Trophoblast cell (in vitro differentiated cells and primary cell): ENCODE measurements around the gene REG1B.

Experiments
- DNase-seq, 2 donors: peaks; one replicate each; pipeline ENCODE4 v3.0.0-alpha.2; 2016
- H2AFZ ChIP-seq: 2 replicates; pipeline ENCODE4 v1.6.1; 2013; ENCODE audit warnings: low read length, moderate library complexity, mild to moderate bottlenecking; ENCODE audit not compliant: insufficient read depth, poor library complexity
- H2AK5ac ChIP-seq: 2 replicates; pipeline ENCODE4 v1.6.1; 2013; ENCODE audit warnings: mild to moderate bottlenecking, low read length
- H2BK120ac ChIP-seq: 2 replicates; pipeline ENCODE4 v1.6.1; 2013; ENCODE audit warnings: low read length, mild to moderate bottlenecking, moderate library complexity; ENCODE audit not compliant: insufficient read depth, poor library complexity
- H2BK12ac ChIP-seq: 2 replicates; pipeline ENCODE4 v1.6.1; 2013; ENCODE audit warnings: mild to moderate bottlenecking, low read length, moderate library complexity
- H2BK5ac ChIP-seq: 2 replicates; pipeline ENCODE4 v1.6.1; 2013; ENCODE audit warnings: low read length, low read depth, moderate library complexity, mild to moderate bottlenecking; ENCODE audit not compliant: poor library complexity
- H3K14ac ChIP-seq: 2 replicates; pipeline ENCODE4 v1.6.1; 2013; ENCODE audit warnings: mild to moderate bottlenecking, low read length
- H3K18ac ChIP-seq: 2 replicates; pipeline ENCODE4 v1.6.1; 2013; ENCODE audit warnings: mild to moderate bottlenecking, low read length
- H3K23ac ChIP-seq: 2 replicates; pipeline ENCODE4 v1.6.1; 2013; ENCODE audit warnings: low read length
- H3K27ac ChIP-seq: 2 replicates; pipeline ENCODE4 v1.5.1; 2013; ENCODE audit warnings: low read depth, mild to moderate bottlenecking, inconsistent platforms, low read length, moderate library complexity
- H3K27me3 ChIP-seq: 2 replicates; pipeline ENCODE4 v1.6.1; 2013; ENCODE audit warnings: inconsistent platforms, mild to moderate bottlenecking, low read length, moderate library complexity; ENCODE audit not compliant: insufficient read depth
- H3K36me3 ChIP-seq, 2 experiments: 1 replicate in 1 of 2; 2 replicates in 1 of 2; pipeline ENCODE4 v1.6.1; 2013; ENCODE audit warnings: low read length in 2 of 2, mild to moderate bottlenecking in 2 of 2, moderate library complexity in 1 of 2; ENCODE audit not compliant: insufficient read depth in 2 of 2, control insufficient read depth in 1 of 2
- H3K4ac ChIP-seq: 2 replicates; pipeline ENCODE4 v1.6.1; 2013; ENCODE audit warnings: low read depth, mild to moderate bottlenecking, low read length, moderate library complexity
- H3K4me1 ChIP-seq, 2 experiments: 1 replicate in 1 of 2; 2 replicates in 1 of 2; pipeline ENCODE4 v1.6.1; 2013; ENCODE audit warnings: low read length in 2 of 2, mild to moderate bottlenecking in 2 of 2, moderate library complexity in 1 of 2; ENCODE audit not compliant: insufficient read depth in 2 of 2, control insufficient read depth in 1 of 2
- H3K4me2 ChIP-seq: 2 replicates; pipeline ENCODE4 v1.6.1; 2013; ENCODE audit warnings: inconsistent platforms, mild to moderate bottlenecking, low read length, moderate library complexity
- H3K4me3 ChIP-seq: 2 replicates; pipeline ENCODE4 v1.5.1; 2013; ENCODE audit warnings: mild to moderate bottlenecking, low read depth, low read length, inconsistent platforms
- H3K79me1 ChIP-seq: one replicate; pipeline ENCODE4 v1.6.1; 2013; ENCODE audit warnings: low read length
- H3K79me2 ChIP-seq: 2 replicates; pipeline ENCODE4 v1.6.1; 2013; ENCODE audit warnings: low read length, mild to moderate bottlenecking; ENCODE audit not compliant: control insufficient read depth, insufficient read depth, poor library complexity
- H3K9ac ChIP-seq: 2 replicates; pipeline ENCODE4 v1.6.1; 2013; ENCODE audit warnings: mild to moderate bottlenecking, low read length
- H3K9me3 ChIP-seq: 2 replicates; pipeline ENCODE4 v1.6.1; 2013; ENCODE audit warnings: low read depth, mild to moderate bottlenecking, control low read depth, inconsistent platforms, low read length; ENCODE audit not compliant: insufficient read depth
- H4K12ac ChIP-seq: 2 replicates; pipeline ENCODE4 v1.6.1; 2013; ENCODE audit warnings: low read depth, mild to moderate bottlenecking, low read length, moderate library complexity
- H4K8ac ChIP-seq: 2 replicates; pipeline ENCODE4 v1.6.1; 2013; ENCODE audit warnings: low read depth, mild to moderate bottlenecking, low read length, moderate library complexity
- H4K91ac ChIP-seq: one replicate; pipeline ENCODE4 v1.6.1; 2013; ENCODE audit warnings: low read depth, mild to moderate bottlenecking, low read length, moderate library complexity
- WGBS: extraction: QIAGEN DNeasy Blood & Tissue Kit; methylation state at CpG from one replicate; pipeline ENCODE4 v1.1.7; 2013; ENCODE audit warnings: missing lambda C conversion rate; ENCODE audit not compliant: insufficient read length, insufficient coverage; ENCODE audit errors: extremely low coverage; 5-methylcytosine and 5-hydroxymethylcytosine counted together

The REG1B gene

DNA sequence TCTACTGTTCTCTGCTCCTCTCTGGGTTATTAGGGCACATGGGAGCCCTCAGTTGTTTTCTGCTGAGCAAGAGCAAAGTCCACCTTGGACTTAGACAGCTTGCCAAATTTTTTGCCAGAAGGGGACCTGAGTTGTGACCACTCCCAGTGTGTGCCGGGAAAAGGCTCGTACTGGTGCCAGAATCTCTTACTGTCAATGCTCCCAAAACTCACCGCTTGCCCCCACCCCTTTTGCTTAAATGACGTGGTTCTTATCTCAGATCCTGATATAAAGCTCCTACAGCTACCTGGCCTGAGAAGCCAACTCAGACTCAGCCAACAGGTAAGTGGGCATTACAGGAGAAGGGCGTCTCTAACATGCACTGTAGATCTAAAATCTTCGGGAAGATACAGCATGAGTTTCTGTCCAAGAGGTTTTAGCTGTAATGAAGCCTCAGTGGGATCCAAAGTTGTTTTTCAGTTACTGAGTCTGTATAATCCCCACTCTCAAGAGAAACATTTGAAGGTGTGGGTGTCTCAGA, 32.5 kb upstream of the REG1B start, which contains the start of gene REG1A:
REG1A (plus strand) TSS at position 295 of the 520 bp plus-strand sequence. CDS start 374 bp downstream, outside the sequence.
- no peak within 1 kb of the TSS for H4K91ac ChIP-seq
- no peak within 1 kb of the TSS for H3K23ac ChIP-seq
- no peaks in the 10 kb centered on the region for H3K36me3 ChIP-seq
- H3K9ac ChIP-seq: no peak within 1 kb of the TSS
- no peak within 1 kb of the TSS for H2AK5ac ChIP-seq
- whole genome bisulfite sequencing: no CpG with 5 or more reads among the region's 6 CpGs
- no peak within 1 kb of the TSS for H2BK5ac ChIP-seq
- no peaks in the 10 kb centered on the region for H3K4me1 ChIP-seq
- H2BK120ac ChIP-seq: no peak within 1 kb of the TSS
- no peaks in the 10 kb centered on the region for H3K79me1 ChIP-seq
- H2AFZ ChIP-seq: no peak within 1 kb of the TSS
- no peak within 1 kb of the TSS for H3K18ac ChIP-seq
- H3K79me2 ChIP-seq: no peaks in the 10 kb centered on the region
- no peak within 1 kb of the TSS for H4K8ac ChIP-seq
- H3K9me3 ChIP-seq: no peaks in the 10 kb centered on the region
- no peak within 1 kb of the TSS for H4K12ac ChIP-seq
- H2BK12ac ChIP-seq: no peak within 1 kb of the TSS
- DNase-seq: no peak
- no peak within 1 kb of the TSS for H3K14ac ChIP-seq
- H3K4me2 ChIP-seq: no peak within 1 kb of the TSS
- H3K27me3 ChIP-seq: no peaks in the 10 kb centered on the region
- no peak within 1 kb of the TSS for H3K27ac ChIP-seq
- no peak within 1 kb of the TSS for H3K4ac ChIP-seq
- no peak within 1 kb of the TSS for H3K4me3 ChIP-seq

DNA sequence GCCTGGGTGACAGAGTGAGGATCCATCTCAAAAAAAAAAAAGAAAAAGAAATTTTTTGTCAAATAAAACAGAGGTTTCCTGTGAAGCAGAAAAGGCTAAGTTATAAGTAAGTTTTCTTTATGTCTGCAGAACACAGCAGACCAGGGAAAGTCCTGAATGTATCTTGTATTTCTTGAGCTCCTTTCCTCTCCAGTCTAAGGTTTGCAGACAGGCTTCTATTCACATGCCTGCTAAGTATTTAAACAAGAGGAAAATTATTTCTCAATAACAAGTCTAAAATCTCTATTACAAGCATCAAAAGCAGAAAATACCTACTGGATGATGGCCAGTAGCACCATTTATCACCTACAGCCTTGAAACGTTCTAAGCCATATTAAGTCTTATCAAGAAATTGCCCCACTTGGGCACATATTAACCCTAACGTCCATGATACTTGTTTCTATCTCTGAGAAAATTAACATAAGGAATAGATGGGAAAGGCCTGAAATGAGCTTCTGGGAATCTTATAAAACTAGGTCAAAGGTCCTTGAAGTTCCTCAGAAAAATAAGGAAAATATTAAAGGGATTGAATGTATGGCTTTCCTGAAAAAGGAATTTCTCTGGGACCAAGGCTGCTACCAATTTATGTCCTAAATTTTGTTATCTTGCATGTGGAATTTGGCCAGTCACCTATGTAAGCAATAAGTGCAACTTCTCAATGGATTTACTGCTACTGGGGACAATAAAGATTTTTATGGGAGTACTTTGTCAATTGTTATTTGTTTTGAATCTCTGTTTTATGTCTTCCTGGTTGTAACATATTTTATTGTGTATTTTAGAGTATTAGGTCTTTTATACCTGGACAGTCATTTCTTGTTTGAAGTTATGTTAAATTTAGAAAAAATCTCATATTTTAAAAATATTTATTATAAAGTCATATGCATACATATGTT, 29.5 kb upstream of the REG1B start:
- Histone ChIP-seq H4K91ac (no peak overlapping the region), H3K18ac (no peak overlapping the region)
- WGBS: no CpG with 5 or more reads among the region's 2 CpGs

DNA sequence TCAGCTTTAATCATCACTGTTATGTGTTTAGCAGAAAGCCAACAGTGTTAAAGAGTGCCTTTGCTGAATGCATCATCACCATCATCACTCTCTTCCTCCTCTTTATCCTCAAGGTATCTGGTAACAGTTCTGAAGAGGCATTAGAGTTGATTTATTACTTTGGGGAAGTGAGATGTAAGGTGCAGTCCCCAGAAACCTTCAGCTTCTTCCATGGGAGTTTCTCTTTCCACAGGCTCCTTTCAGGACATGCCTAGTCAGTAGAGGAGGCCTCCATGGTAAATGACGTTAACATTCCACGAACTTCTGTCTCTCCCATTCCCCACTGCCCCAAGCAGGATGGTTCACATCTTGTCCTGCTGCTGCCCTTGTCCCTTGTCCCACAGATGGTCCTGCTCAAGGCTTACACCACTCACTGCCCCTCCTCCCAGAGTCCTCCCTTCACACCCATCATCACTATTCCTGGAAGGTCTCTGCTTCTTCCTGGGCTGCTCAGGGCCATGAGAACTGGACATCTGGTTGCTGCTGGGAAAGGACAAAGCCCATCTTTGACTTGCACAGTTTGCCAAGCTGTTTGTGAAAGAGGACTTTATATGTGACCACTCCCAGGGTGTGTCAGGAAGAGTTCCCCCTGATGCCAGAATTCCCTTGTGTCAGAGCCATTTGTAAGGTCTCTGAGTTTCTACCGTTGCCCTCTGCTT, 27.2 kb upstream of the REG1B start:
- Histone ChIP-seq H3K27ac (no peak overlapping the region), H4K8ac (no peak overlapping the region), H3K27me3 (no peaks in the 10 kb centered on the region), H3K14ac (no peak overlapping the region), H3K4ac (no peak overlapping the region), H3K9me3 (peaks cover 3% of the 10 kb centered on the region), H3K23ac (no peak overlapping the region), H2AK5ac (no peak overlapping the region), H3K4me1 (no peaks in the 10 kb centered on the region), H4K91ac (no peak overlapping the region), H3K79me2 (no peaks in the 10 kb centered on the region), H3K36me3 (no peaks in the 10 kb centered on the region), H3K4me2 (no peak overlapping the region), H3K9ac (no peak overlapping the region), H4K12ac (no peak overlapping the region), H2BK120ac (no peak overlapping the region), H2BK12ac (no peak overlapping the region), H2AFZ (no peak overlapping the region), H3K18ac (no peak overlapping the region), H2BK5ac (no peak overlapping the region), H3K4me3 (no peak overlapping the region), H3K79me1 (no peaks in the 10 kb centered on the region)
- no CpG with 5 or more reads among the region's 3 CpGs for WGBS
- no peak for DNase-seq

More for the DNA sequence above, 29.5 kb upstream of the REG1B start:
- no peak overlapping the region for H3K4me3 ChIP-seq
- no peaks in the 10 kb centered on the region for H3K79me2 ChIP-seq
- H3K4me1 ChIP-seq: no peaks in the 10 kb centered on the region
- H3K9ac ChIP-seq: no peak overlapping the region
- H3K4ac ChIP-seq: no peak overlapping the region
- H3K9me3 ChIP-seq: peaks cover 3% of the 10 kb centered on the region
- H2AFZ ChIP-seq: no peak overlapping the region
- no peak overlapping the region for H2BK120ac ChIP-seq
- no peak overlapping the region for H2BK5ac ChIP-seq
- H3K4me2 ChIP-seq: no peak overlapping the region
- DNase-seq: no peak
- H3K27ac ChIP-seq: no peak overlapping the region
- H3K27me3 ChIP-seq: no peaks in the 10 kb centered on the region
- H3K14ac ChIP-seq: no peak overlapping the region
- no peak overlapping the region for H2AK5ac ChIP-seq
- no peaks in the 10 kb centered on the region for H3K36me3 ChIP-seq
- H4K12ac ChIP-seq: no peak overlapping the region
- H3K79me1 ChIP-seq: no peaks in the 10 kb centered on the region
- H3K23ac ChIP-seq: no peak overlapping the region
- no peak overlapping the region for H4K8ac ChIP-seq
- H2BK12ac ChIP-seq: no peak overlapping the region

DNA sequence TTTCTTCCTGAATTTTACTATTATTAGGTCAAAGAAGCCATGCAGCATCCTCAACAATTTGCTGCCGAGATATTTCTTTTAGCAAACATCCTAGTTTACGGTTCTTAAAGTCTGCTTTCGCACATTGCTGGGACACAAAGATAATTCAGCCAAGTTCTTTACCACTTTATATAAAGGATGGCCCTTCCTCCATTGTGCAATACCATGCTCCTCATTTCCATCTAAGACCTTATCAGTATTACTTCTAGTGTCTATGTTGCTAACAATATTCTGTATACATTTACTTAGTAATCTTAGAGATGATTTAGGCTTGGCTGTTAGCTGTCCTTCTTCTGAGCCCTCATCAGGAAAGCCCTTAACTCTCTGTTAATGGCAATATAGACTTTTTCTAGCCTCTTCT, 24.5 kb upstream of the REG1B start:
- Histone ChIP-seq H3K23ac (no peak overlapping the region), H3K9me3 (peaks cover 3% of the 10 kb centered on the region), H3K79me1 (no peaks in the 10 kb centered on the region), H3K4me2 (no peak overlapping the region), H3K14ac (no peak overlapping the region), H4K91ac (no peak overlapping the region), H4K8ac (no peak overlapping the region), H3K18ac (no peak overlapping the region), H3K27ac (no peak overlapping the region), H2AFZ (no peak overlapping the region), H3K4ac (no peak overlapping the region), H2BK5ac (no peak overlapping the region), H3K4me3 (no peak overlapping the region), H3K4me1 (no peaks in the 10 kb centered on the region), H3K9ac (no peak overlapping the region), H2BK12ac (no peak overlapping the region), H3K79me2 (no peaks in the 10 kb centered on the region), H2BK120ac (no peak overlapping the region), H3K27me3 (no peaks in the 10 kb centered on the region), H2AK5ac (no peak overlapping the region), H4K12ac (no peak overlapping the region), H3K36me3 (no peaks in the 10 kb centered on the region)
- no peak for DNase-seq
- WGBS: no CpG with 5 or more reads among the region's 3 CpGs
